ENCODE results near the gene ATP5F1B.

Gene ATP5F1B

DNA sequence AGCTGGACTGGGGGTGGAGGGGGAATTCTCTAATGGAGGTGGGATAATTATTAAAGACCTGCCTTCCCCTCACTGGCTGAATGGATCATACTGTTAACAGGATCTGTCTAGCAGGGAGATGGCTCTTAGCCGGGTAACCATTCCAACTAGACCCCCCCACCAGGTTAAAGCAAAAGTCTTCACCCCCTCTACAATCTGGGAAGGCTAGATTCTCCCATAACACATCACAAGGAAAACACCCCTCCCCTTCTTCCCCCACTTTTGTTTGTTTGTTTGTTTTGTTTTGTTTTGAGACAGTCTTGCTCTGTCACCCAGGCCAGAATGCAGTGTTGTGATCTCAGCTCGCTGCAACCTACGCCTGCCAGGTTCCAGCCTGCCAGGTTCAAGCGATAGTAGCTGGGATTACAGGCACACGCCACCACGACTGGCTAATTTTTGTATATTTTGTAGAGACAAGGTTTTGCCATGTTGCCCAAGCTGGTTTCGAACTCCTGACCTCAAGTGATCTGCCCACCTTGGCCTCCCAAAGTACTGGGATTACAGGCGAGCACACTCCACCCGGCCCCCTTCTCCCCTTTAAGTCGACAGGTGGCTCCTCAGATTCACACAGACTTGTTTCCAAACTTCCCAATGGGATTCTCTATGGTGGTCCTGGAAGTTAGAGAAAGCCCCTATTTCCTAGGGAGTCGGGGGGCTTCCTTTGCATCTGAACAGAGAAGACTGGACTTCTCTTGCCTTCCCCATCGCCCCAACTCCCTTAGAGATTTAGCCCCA lies 12.1 kb downstream of the ATP5F1B start:
- Histone ChIP-seq H3K4me1 (ENCODE audit: control insufficient read depth, insufficient read depth, low read length) (peaks cover 7% of the 10 kb centered on the region), H3K27me3 (ENCODE audit: control insufficient read depth, insufficient read depth, low read length) (no peaks in the 10 kb centered on the region), H3K4me3 (ENCODE audit: low read length) (peak overlapping the region; percentile 66; the same call in 1 of the 2 replicates), H3K27ac (ENCODE audit: low read length) (no peak overlapping the region), H3K36me3 (ENCODE audit: control insufficient read depth, insufficient read depth, low read length) (no peaks in the 10 kb centered on the region; the same call in 1 of the 2 replicates), H3K9me3 (ENCODE audit: control insufficient read depth, insufficient read depth, low read length) (no peaks in the 10 kb centered on the region)
- DNase-seq (ENCODE audit: low read depth, low spot score) = no peak
- no CpG with 5 or more reads among the region's 12 CpGs for WGBS (ENCODE audit: insufficient coverage, insufficient read length)

DNA sequence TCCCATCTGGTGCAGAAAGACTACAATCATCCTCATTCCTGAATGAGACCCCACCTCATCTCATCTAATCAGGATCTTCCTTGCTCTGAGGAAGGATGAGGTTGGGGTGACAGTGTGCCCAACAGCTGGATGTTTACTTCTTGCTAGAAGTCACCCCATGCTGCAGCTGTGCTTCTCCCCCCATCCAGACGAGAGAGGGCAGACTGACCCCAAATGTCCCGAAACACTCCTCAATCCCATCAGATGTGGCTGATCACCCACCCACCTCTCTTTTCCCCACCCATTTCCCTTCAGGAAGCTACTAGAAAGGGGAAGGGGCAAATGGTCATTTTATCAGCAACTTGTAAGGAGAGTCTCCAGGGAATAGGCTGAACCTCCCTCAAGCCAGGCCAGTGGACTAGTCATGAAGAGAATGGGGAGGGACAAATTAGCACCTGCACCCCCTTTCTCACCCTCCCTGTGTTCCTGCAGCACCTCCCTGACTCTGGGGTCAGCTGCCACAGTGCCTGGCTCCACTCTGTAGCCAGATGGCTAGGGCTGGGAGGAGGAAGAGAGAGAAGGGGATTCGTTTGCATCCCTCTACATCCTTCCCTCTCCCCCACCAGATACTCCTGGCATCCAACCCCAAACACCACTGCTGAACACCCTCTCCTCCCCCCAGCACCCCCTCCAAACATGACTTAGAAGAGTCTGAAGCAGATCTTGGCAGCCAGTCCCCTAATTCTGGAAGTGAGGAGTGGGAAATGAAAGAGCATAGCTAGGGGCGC lies 12.9 kb downstream of the ATP5F1B start:
- no CpG with 5 or more reads among the region's 4 CpGs for WGBS (ENCODE audit: insufficient coverage, insufficient read length)

GRCh38 chr12:56631790-56632700 lies 13.7 kb downstream of the ATP5F1B start:
- DNase-seq (ENCODE audit: low read depth, low spot score) = no peak
- Histone ChIP-seq H3K9me3 (ENCODE audit: control insufficient read depth, insufficient read depth, low read length) (no peaks in the 10 kb centered on the region), H3K27ac (ENCODE audit: low read length) (no peak overlapping the region), H3K4me3 (ENCODE audit: low read length) (no peak overlapping the region), H3K36me3 (ENCODE audit: control insufficient read depth, insufficient read depth, low read length) (no peaks in the 10 kb centered on the region), H3K27me3 (ENCODE audit: control insufficient read depth, insufficient read depth, low read length) (no peaks in the 10 kb centered on the region), H3K4me1 (ENCODE audit: control insufficient read depth, insufficient read depth, low read length) (peaks cover 7% of the 10 kb centered on the region)
- no CpG with 5 or more reads among the region's 13 CpGs for WGBS (ENCODE audit: insufficient coverage, insufficient read length)

More for the DNA sequence above, 12.9 kb downstream of the ATP5F1B start:
- no peaks in the 10 kb centered on the region for H3K27me3 ChIP-seq (ENCODE audit: control insufficient read depth, insufficient read depth, low read length)
- H3K27ac ChIP-seq (ENCODE audit: low read length) = no peak overlapping the region
- H3K36me3 ChIP-seq (ENCODE audit: control insufficient read depth, insufficient read depth, low read length) = no peaks in the 10 kb centered on the region; the same call in 1 of the 2 replicates
- H3K9me3 ChIP-seq (ENCODE audit: control insufficient read depth, insufficient read depth, low read length) = no peaks in the 10 kb centered on the region
- H3K4me3 ChIP-seq (ENCODE audit: low read length) = no peak overlapping the region
- no peak for DNase-seq (ENCODE audit: low read depth, low spot score)
- peaks cover 7% of the 10 kb centered on the region for H3K4me1 ChIP-seq (ENCODE audit: control insufficient read depth, insufficient read depth, low read length)

DNA sequence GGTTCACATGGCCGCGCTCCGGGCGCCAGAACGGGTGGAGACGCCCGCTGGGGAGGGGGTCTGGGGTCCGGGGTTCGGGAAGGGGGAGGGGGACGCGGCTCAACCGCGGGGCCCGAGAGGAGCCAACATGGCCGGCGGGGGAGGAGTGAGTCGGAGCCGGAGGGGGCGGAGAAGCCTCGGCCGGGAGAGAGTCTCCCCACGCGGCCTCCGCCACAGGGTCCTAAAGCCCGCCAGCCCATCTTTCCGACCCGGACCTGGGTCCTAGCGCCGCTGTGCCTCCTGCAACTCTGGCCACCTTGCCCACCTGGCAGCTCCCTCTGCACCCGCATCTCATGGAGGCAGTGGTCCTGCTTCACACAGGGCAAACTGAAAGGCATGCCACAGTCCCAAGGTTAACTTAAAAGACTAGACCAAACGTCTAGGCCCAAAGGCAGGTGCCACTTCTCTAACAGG lies 15.6 kb downstream of the ATP5F1B start, which contains the start of gene BAZ2A:
Gene BAZ2A, minus strand, starts transcription at position 147 of the 453 bp plus-strand sequence. CDS start 12,796 bp downstream, outside the sequence.
- Histone ChIP-seq H3K4me3 (ENCODE audit: low read length) (peak within 1 kb of the TSS; percentile 69), H3K4me1 (ENCODE audit: control insufficient read depth, insufficient read depth, low read length) (peaks cover 7% of the 10 kb centered on the region), H3K9me3 (ENCODE audit: control insufficient read depth, insufficient read depth, low read length) (no peaks in the 10 kb centered on the region), H3K27ac (ENCODE audit: low read length) (no peak within 1 kb of the TSS), H3K27me3 (ENCODE audit: control insufficient read depth, insufficient read depth, low read length) (no peaks in the 10 kb centered on the region), H3K36me3 (ENCODE audit: control insufficient read depth, insufficient read depth, low read length) (no peaks in the 10 kb centered on the region)
- no peak for DNase-seq (ENCODE audit: low read depth, low spot score)
- no CpG with 5 or more reads among the region's 31 CpGs for WGBS (ENCODE audit: insufficient coverage, insufficient read length)

DNA sequence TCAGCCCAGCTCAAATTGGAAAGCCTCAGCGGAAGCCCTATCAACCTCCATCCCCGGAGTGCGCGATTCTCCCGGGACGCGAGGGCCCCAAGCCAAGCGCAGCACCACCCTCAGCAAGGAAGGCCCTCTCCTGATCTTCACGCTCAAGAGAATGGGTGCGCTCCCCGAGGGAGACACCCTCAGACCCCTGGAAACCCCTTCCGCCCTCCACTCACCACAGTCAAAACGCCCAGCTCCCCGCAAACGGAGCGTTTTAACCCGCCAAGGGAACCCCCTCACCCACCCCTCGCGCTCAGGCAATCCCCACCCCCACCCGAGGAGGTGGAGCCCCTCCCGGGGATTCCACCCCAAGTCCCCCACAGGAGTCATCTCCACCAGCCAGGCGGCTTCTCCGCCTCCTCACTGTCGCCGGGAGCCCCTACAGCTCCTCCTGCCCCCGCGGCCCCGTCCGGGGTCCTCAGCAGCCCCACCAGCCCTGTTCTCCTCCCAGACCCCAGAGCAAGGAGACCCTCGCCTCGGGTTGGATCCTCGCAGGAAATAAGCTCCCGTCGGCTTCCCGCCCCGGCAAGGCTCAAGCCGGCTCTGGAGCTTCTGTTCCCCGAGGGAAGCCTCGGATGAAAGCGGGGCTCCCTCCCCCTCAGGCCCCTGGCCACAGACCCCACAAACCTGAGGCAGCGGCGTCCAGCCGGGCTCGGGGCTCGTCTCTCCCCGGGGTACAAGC lies 16.2 kb downstream of the ATP5F1B start:
- H3K9me3 ChIP-seq (ENCODE audit: control insufficient read depth, insufficient read depth, low read length) = no peaks in the 10 kb centered on the region
- H3K4me1 ChIP-seq (ENCODE audit: control insufficient read depth, insufficient read depth, low read length) = peaks cover 7% of the 10 kb centered on the region
- WGBS (ENCODE audit: insufficient coverage, insufficient read length) = no CpG with 5 or more reads among the region's 46 CpGs
- H3K4me3 ChIP-seq (ENCODE audit: low read length) = peak overlapping the region; percentile 69
- no peak overlapping the region for H3K27ac ChIP-seq (ENCODE audit: low read length)
- H3K36me3 ChIP-seq (ENCODE audit: control insufficient read depth, insufficient read depth, low read length) = no peaks in the 10 kb centered on the region
- no peak for DNase-seq (ENCODE audit: low read depth, low spot score)
- no peaks in the 10 kb centered on the region for H3K27me3 ChIP-seq (ENCODE audit: control insufficient read depth, insufficient read depth, low read length)

GRCh38 chr12:56628671-56629458 lies 16.9 kb downstream of the ATP5F1B start:
- 100% methylated on average over 1 of the region's 18 CpGs for WGBS (ENCODE audit: insufficient coverage, insufficient read length)
- no peak for DNase-seq (ENCODE audit: low read depth, low spot score)

GRCh38 chr12:56626701-56627100 lies 19.1 kb downstream of the ATP5F1B start:
- Histone ChIP-seq H3K27ac (ENCODE audit: low read length) (no peak overlapping the region), H3K4me1 (ENCODE audit: control insufficient read depth, insufficient read depth, low read length) (peaks cover 3% of the 10 kb centered on the region; the same call in 1 of the 2 replicates), H3K9me3 (ENCODE audit: control insufficient read depth, insufficient read depth, low read length) (no peaks in the 10 kb centered on the region), H3K36me3 (ENCODE audit: control insufficient read depth, insufficient read depth, low read length) (no peaks in the 10 kb centered on the region), H3K27me3 (ENCODE audit: control insufficient read depth, insufficient read depth, low read length) (no peaks in the 10 kb centered on the region), H3K4me3 (ENCODE audit: low read length) (no peak overlapping the region)
- DNase-seq (ENCODE audit: low read depth, low spot score) = no peak

More at GRCh38 chr12:56628671-56629458, 16.9 kb downstream of the ATP5F1B start:
- Histone ChIP-seq H3K36me3 (ENCODE audit: control insufficient read depth, insufficient read depth, low read length) (no peaks in the 10 kb centered on the region), H3K9me3 (ENCODE audit: control insufficient read depth, insufficient read depth, low read length) (no peaks in the 10 kb centered on the region), H3K27me3 (ENCODE audit: control insufficient read depth, insufficient read depth, low read length) (no peaks in the 10 kb centered on the region), H3K4me1 (ENCODE audit: control insufficient read depth, insufficient read depth, low read length) (peaks cover 7% of the 10 kb centered on the region), H3K4me3 (ENCODE audit: low read length) (peak overlapping the region; percentile 69), H3K27ac (ENCODE audit: low read length) (no peak overlapping the region)

GRCh38 chr12:56622535-56622934 lies 23.2 kb downstream of the ATP5F1B start:
- no peaks in the 10 kb centered on the region for H3K36me3 ChIP-seq (ENCODE audit: control insufficient read depth, insufficient read depth, low read length)
- no CpG with 5 or more reads among the region's 1 CpG for WGBS (ENCODE audit: insufficient coverage, insufficient read length)
- H3K27me3 ChIP-seq (ENCODE audit: control insufficient read depth, insufficient read depth, low read length) = no peaks in the 10 kb centered on the region
- H3K4me3 ChIP-seq (ENCODE audit: low read length) = no peak overlapping the region
- H3K4me1 ChIP-seq (ENCODE audit: control insufficient read depth, insufficient read depth, low read length) = no peaks in the 10 kb centered on the region
- DNase-seq (ENCODE audit: low read depth, low spot score) = no peak
- H3K27ac ChIP-seq (ENCODE audit: low read length) = no peak overlapping the region
- H3K9me3 ChIP-seq (ENCODE audit: control insufficient read depth, insufficient read depth, low read length) = no peaks in the 10 kb centered on the region

GRCh38 chr12:56616925-56617324 lies 28.9 kb downstream of the ATP5F1B start:
- no peaks in the 10 kb centered on the region for H3K9me3 ChIP-seq (ENCODE audit: control insufficient read depth, insufficient read depth, low read length)
- DNase-seq (ENCODE audit: low read depth, low spot score) = no peak
- no peaks in the 10 kb centered on the region for H3K4me1 ChIP-seq (ENCODE audit: control insufficient read depth, insufficient read depth, low read length)
- H3K4me3 ChIP-seq (ENCODE audit: low read length) = no peak overlapping the region
- H3K36me3 ChIP-seq (ENCODE audit: control insufficient read depth, insufficient read depth, low read length) = peaks cover 29% of the 10 kb centered on the region
- no peak overlapping the region for H3K27ac ChIP-seq (ENCODE audit: low read length)
- H3K27me3 ChIP-seq (ENCODE audit: control insufficient read depth, insufficient read depth, low read length) = no peaks in the 10 kb centered on the region
